K562 (cell line): ENCODE results near the gene CAMK1D. TPM values are rescaled to one million over a fixed set of nuclear protein-coding genes. Genes with fewer than 3 reads are reported as not detected.

ENCODE experiments used
- ATAC-seq: fragments of 200-7000 bp; cut with Tn5 transposase; 3 replicates; pipeline ENCODE4 v1.9.1; 2020; ENCODE audit warnings: moderate library complexity
- BruUV-seq: library from RNA; stranded (reverse); fragments of 400-500 nt; replicated peaks from 2 replicates; lab custom pipeline; 2021; lab: Mats Ljungman, UMichigan
- CTCF ChIA-PET: fragments of 300-600 bp; formaldehyde crosslinking; extraction: SDS; loops from one replicate; lab custom pipeline; 2021; ENCODE audit warnings: low intra/inter-chr PET ratio; lab: Yijun Ruan, JAX
- POLR2A ChIA-PET: fragments of 300-600, 350-650 bp; sonication (Branson Sonifier 250); formaldehyde crosslinking; extraction: SDS; loops from one replicate; lab custom pipeline; 2021; ENCODE audit warnings: antibody characterized with exemption, inconsistent platforms; lab: Yijun Ruan, JAX
- DNase-seq, 4 experiments: peaks; one replicate each; pipeline versions ENCODE4 v3.0.0 to v3.0.0-alpha.2; 2011 to 2018; ENCODE audit warnings: low spot score in 3 of 4, mixed read lengths in 3 of 4; ENCODE audit errors: extremely low read depth in 1 of 4
- FAIRE-seq: peaks from 2 replicates; lab custom pipeline; 2011; peaks lifted over from hg19 to GRCh38; lab: Jason Lieb, UNC
- H2AFZ ChIP-seq: 2 replicates; pipeline ENCODE4 v1.6.0; 2011; ENCODE audit warnings: low read depth, low read length, control low read depth, inconsistent platforms
- H3K27ac ChIP-seq: fragments of 200-600 bp; 3 replicates; pipeline ENCODE4 v1.8.0; 2011; ENCODE audit warnings: low read depth, mild to moderate bottlenecking, control low read depth, inconsistent platforms, low read length, moderate library complexity, mixed read lengths; ENCODE audit errors: extremely low read depth
- H3K27me3 ChIP-seq, 2 experiments: fragments of 300-600 bp in 1 of 2; 2 replicates in 1 of 2; 3 replicates in 1 of 2; pipeline versions ENCODE4 v1.6.0 to v1.8.0; 2011; ENCODE audit warnings: inconsistent platforms in 2 of 2, low read length in 2 of 2, mild to moderate bottlenecking in 1 of 2, mixed read lengths in 1 of 2, moderate library complexity in 1 of 2; ENCODE audit not compliant: control insufficient read depth in 2 of 2, insufficient read depth in 2 of 2
- H3K36me3 ChIP-seq: fragments of 300-600 bp; 3 replicates; pipeline ENCODE4 v1.8.0; 2011; ENCODE audit warnings: mild to moderate bottlenecking, low read length, inconsistent platforms; ENCODE audit not compliant: control insufficient read depth, insufficient read depth
- H3K4me1 ChIP-seq, 2 experiments: fragments of 200-600 bp in 1 of 2; replicated peaks in 1 of 2; 2 replicates in 1 of 2; 3 replicates in 1 of 2; pipeline versions ENCODE4 v1.5.1 to v1.8.0; 2011; ENCODE audit warnings: inconsistent platforms in 2 of 2, low read length in 2 of 2, mild to moderate bottlenecking in 1 of 2, mixed read lengths in 1 of 2, moderate library complexity in 1 of 2; ENCODE audit not compliant: control insufficient read depth in 2 of 2, insufficient read depth in 2 of 2
- H3K4me2 ChIP-seq: 2 replicates; pipeline ENCODE4 v1.6.1; 2011; ENCODE audit warnings: low read length, control low read depth, inconsistent platforms, mixed read lengths; ENCODE audit not compliant: insufficient read depth
- H3K4me3 ChIP-seq: fragments of 200-600 bp; sonication (generic), shearing (Covaris generic); 2 replicates; pipeline ENCODE4 v1.5.1; 2016; ENCODE audit warnings: control low read depth, inconsistent platforms
- H3K79me2 ChIP-seq: fragments of 200-600 bp; 3 replicates; pipeline ENCODE4 v1.8.0; 2011; ENCODE audit warnings: low read length, inconsistent platforms; ENCODE audit not compliant: control insufficient read depth, insufficient read depth
- H3K9ac ChIP-seq, 2 experiments: 2 replicates each; pipeline versions ENCODE4 v1.6.0 to v1.6.1; 2011; ENCODE audit warnings: low read depth in 2 of 2, low read length in 2 of 2, control low read depth in 1 of 2, inconsistent platforms in 1 of 2, mild to moderate bottlenecking in 1 of 2, mixed read lengths in 1 of 2; ENCODE audit not compliant: insufficient read depth in 1 of 2
- H3K9me1 ChIP-seq: one replicate; pipeline ENCODE4 v1.6.0; 2011; ENCODE audit warnings: inconsistent platforms, mild to moderate bottlenecking, low read length, moderate library complexity; ENCODE audit not compliant: control insufficient read depth, insufficient read depth
- H3K9me3 ChIP-seq: replicated peaks from 2 replicates; pipeline ENCODE4 v1.5.1; 2011; ENCODE audit warnings: low read depth, low read length, inconsistent platforms; ENCODE audit not compliant: control insufficient read depth, insufficient read depth
- H4K20me1 ChIP-seq: replicated peaks from 2 replicates; pipeline ENCODE4 v1.6.1; 2011; ENCODE audit warnings: low read length, inconsistent platforms, mixed read lengths; ENCODE audit not compliant: control insufficient read depth, insufficient read depth
- ARHGAP35 ChIP-seq: fragments of 450-650 bp; IDR thresholded peaks from 2 replicates; pipeline ENCODE4 v1.6.1; 2018; ENCODE audit not compliant: partially characterized antibody
- CBX5 ChIP-seq: IDR thresholded peaks from 2 replicates; pipeline ENCODE4 v1.6.1; 2014; ENCODE audit warnings: low read depth, borderline replicate concordance
- COPS2 ChIP-seq: fragments of 450-650 bp; conservative IDR thresholded peaks from 2 replicates; pipeline ENCODE4 v1.6.1; 2016; ENCODE audit warnings: mild to moderate bottlenecking, moderate library complexity
- EP300 ChIP-seq: IDR thresholded peaks from 2 replicates; pipeline ENCODE4 v1.6.1; 2012; ENCODE audit warnings: low read length, improper control_type of control experiment
- KLF1 ChIP-seq: fragments of 450-650 bp; IDR thresholded peaks from 2 replicates; pipeline ENCODE4 v1.6.1; 2016; ENCODE audit warnings: missing genetic modification characterization, missing compliant biosample characterization
- MXI1 ChIP-seq: IDR thresholded peaks from 2 replicates; pipeline ENCODE4 v1.6.1; 2011; ENCODE audit warnings: low read depth, mild to moderate bottlenecking, improper control_type of control experiment, low read length
- OTX1 ChIP-seq: fragments of 450-650 bp; formaldehyde crosslinking; IDR thresholded peaks from 2 replicates; pipeline ENCODE4 v1.4.0; 2022; ENCODE audit warnings: mild to moderate bottlenecking
- SMAD1 ChIP-seq: fragments of 150-350 bp; IDR thresholded peaks from 2 replicates; pipeline ENCODE4 v1.6.1; 2014; ENCODE audit warnings: low read length, low read depth; ENCODE audit not compliant: partially characterized antibody
- ZFP30 ChIP-seq: fragments of 250-450 bp; sonication (Bioruptor Pico); IDR thresholded peaks from 2 replicates; pipeline ENCODE4 v1.8.0; 2022; ENCODE audit warnings: moderate library complexity, mild to moderate bottlenecking, inconsistent platforms, borderline replicate concordance
- ZNF445 ChIP-seq: fragments of 250-450 bp; sonication (Bioruptor Pico); IDR thresholded peaks from 2 replicates; pipeline ENCODE4 v1.4.0; 2020; ENCODE audit warnings: low read depth, mild to moderate bottlenecking, moderate library complexity
- ZNF589 ChIP-seq: fragments of 200-800 bp; sonication (Bioruptor generic); IDR thresholded peaks from 2 replicates; pipeline ENCODE4 v1.6.1; 2016; ENCODE audit warnings: low read depth, missing genetic modification characterization, missing compliant biosample characterization
- ZSCAN32 ChIP-seq: fragments of 450-650 bp; formaldehyde crosslinking; IDR thresholded peaks from 2 replicates; pipeline ENCODE4 v1.4.0; 2020; ENCODE audit warnings: mild to moderate bottlenecking, moderate library complexity
- WGBS: fragments of 100-300 bp; shearing (Covaris generic); methylation state at CpG from one replicate; pipeline ENCODE4 v1.1.6; 2016; ENCODE audit warnings: low coverage, mixed read lengths; ENCODE audit not compliant: insufficient coverage; ENCODE audit errors: missing lambda C conversion rate; 5-methylcytosine and 5-hydroxymethylcytosine counted together
- in situ Hi-C: fragments of 300-500 bp; cut with MboI; formaldehyde crosslinking; loops from 4 replicates; pipeline ENCODE4 v1.15.0; 2018; ENCODE audit warnings: inconsistent platforms, mixed read lengths
- intact Hi-C: fragments of 100-400 bp; cut with micrococcal nuclease; formaldehyde crosslinking; loops from 2 replicates; pipeline ENCODE4 v1.14.2; 2022
- polyA plus RNA-seq, 8 experiments: library from polyadenylated mRNA; depleted of rRNA in 4 of 8; stranded (reverse) in 5 of 8; unstranded in 3 of 8; fragments of >200 nt; fragmentation: Nextera tagmentation in 2 of 8; fragmentation: Illumina TruSeq in 1 of 8; extraction: Ambion mirVana in 2 of 8; extraction: Trizol in 1 of 8; gene quantifications; 2 replicates each; pipeline versions ENCODE4 v1.2.1 to v1.2.3, GENCODE V29; 2011 to 2014; ENCODE audit warnings: inconsistent platforms in 1 of 8, missing spikeins in 1 of 8
- total RNA-seq, 7 experiments: library from RNA; depleted of rRNA in 6 of 7; stranded (reverse); fragments of >200 nt in 6 of 7; fragmentation: Illumina TruSeq in 2 of 7; extraction: Trizol in 2 of 7; gene quantifications; 2 replicates each; pipeline versions ENCODE4 v1.2.1 to v1.2.3, GENCODE V29; 2011 to 2021; ENCODE audit warnings: low replicate concordance in 1 of 7
- TF ChIP-seq, protein P1 (sequence below): sonication (generic); formaldehyde crosslinking; IDR thresholded peaks from 2 replicates; pipeline ENCODE4 v1.8.0; 2023; ENCODE audit warnings: mild to moderate bottlenecking, missing genetic modification reagents
- TF ChIP-seq, protein P2 (sequence below): fragments of 250-450 bp; sonication (Bioruptor Pico); IDR thresholded peaks from 2 replicates; pipeline ENCODE4 v1.9.0; 2021; ENCODE audit warnings: mild to moderate bottlenecking, inconsistent platforms
- TF ChIP-seq, protein P3 (sequence below): sonication (generic); formaldehyde crosslinking; IDR thresholded peaks from 2 replicates; pipeline ENCODE4 v1.8.0; 2022; ENCODE audit warnings: mild to moderate bottlenecking, missing genetic modification reagents, borderline replicate concordance

CAMK1D gene
- total and polyA plus RNA-seq, 9 of the 15 experiments (the other 6 are each of a cell fraction or from before 2014, with no cell fraction given): 0.12 to 0.24 (median 0.20) TPM; not detected in 5

DNA sequence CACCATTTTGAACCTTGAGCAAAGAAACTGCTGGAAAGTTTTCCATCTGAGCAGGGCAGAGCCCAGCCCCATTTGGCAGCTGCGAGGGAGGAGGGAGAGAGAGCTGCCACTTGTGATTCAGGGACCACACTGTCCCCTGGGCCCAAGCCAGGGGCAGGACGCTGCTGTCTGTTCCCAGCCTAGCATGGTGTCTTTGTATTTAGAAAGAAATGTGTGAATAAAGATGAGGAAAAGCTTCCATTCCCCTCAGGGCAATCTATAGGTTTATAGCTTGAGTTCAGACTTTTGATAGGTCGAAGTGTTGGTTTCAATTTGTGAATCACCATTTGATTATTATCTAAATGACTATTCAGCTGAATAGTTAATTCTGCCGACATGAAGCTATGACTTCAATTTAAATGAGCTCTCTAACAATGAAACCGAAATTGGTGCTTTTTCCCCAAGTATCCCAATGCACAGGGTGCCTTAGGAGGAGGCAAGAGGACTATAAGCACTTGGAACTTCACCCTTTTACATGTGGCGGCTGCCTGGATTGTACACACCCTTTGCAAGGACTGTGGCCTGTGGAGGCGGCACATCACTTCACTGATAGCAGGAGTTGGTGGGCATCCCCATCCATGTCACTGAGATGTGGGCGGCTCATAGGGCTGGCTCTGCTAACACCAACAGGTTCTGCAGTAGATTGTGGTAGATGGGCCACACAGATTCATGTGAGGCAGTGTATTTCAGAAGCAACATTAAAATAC, 428.7 kb downstream of the CAMK1D start:
- H4K20me1 ChIP-seq: no peaks in the 10 kb centered on the region
- peaks cover 2 to 3% of the 10 kb centered on the region in 2 experiments; a peak in 2 of 5 replicates for H3K27me3 ChIP-seq
- H3K4me3 ChIP-seq: no peak overlapping the region
- in situ Hi-C loops (no loop called here), intact Hi-C loops (no loop called here)
- FAIRE-seq (no peak), DNase-seq (no peak), ATAC-seq (no peak)
- no peak overlapping the region for H3K9ac ChIP-seq
- H3K79me2 ChIP-seq: no peaks in the 10 kb centered on the region
- WGBS: 2% methylated on average over 8 of the region's 8 CpGs
- no peak overlapping the region for H3K27ac ChIP-seq
- no peak overlapping the region for H2AFZ ChIP-seq
- no peaks in the 10 kb centered on the region for H3K4me1 ChIP-seq
- POLR2A ChIA-PET: no interaction called here
- CTCF ChIA-PET: no interaction called here
- H3K36me3 ChIP-seq: no peaks in the 10 kb centered on the region
- no TSS peak for BruUV-seq
- H3K4me2 ChIP-seq: no peak overlapping the region
- no peaks in the 10 kb centered on the region for H3K9me3 ChIP-seq
- H3K9me1 ChIP-seq: no peaks in the 10 kb centered on the region
- TF ChIP-seq KLF1 (tag) (no peak), ARHGAP35 (no peak), CBX5 (no peak), ZNF589 (CRISPR knock-in tag) (no peak), ZNF445 (CRISPR knock-in tag) (no peak), OTX1 (CRISPR knock-in tag) (no peak), COPS2 (no peak), EP300 (no peak), ZSCAN32 (CRISPR knock-in tag) (no peak), ZFP30 (no peak), SMAD1 (no peak), MXI1 (no peak)
- TF ChIP-seq, protein P1, sequence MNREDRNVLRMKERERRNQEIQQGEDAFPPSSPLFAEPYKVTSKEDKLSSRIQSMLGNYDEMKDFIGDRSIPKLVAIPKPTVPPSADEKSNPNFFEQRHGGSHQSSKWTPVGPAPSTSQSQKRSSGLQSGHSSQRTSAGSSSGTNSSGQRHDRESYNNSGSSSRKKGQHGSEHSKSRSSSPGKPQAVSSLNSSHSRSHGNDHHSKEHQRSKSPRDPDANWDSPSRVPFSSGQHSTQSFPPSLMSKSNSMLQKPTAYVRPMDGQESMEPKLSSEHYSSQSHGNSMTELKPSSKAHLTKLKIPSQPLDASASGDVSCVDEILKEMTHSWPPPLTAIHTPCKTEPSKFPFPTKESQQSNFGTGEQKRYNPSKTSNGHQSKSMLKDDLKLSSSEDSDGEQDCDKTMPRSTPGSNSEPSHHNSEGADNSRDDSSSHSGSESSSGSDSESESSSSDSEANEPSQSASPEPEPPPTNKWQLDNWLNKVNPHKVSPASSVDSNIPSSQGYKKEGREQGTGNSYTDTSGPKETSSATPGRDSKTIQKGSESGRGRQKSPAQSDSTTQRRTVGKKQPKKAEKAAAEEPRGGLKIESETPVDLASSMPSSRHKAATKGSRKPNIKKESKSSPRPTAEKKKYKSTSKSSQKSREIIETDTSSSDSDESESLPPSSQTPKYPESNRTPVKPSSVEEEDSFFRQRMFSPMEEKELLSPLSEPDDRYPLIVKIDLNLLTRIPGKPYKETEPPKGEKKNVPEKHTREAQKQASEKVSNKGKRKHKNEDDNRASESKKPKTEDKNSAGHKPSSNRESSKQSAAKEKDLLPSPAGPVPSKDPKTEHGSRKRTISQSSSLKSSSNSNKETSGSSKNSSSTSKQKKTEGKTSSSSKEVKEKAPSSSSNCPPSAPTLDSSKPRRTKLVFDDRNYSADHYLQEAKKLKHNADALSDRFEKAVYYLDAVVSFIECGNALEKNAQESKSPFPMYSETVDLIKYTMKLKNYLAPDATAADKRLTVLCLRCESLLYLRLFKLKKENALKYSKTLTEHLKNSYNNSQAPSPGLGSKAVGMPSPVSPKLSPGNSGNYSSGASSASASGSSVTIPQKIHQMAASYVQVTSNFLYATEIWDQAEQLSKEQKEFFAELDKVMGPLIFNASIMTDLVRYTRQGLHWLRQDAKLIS (CRISPR knock-in tag): no peak
- TF ChIP-seq, protein P2, sequence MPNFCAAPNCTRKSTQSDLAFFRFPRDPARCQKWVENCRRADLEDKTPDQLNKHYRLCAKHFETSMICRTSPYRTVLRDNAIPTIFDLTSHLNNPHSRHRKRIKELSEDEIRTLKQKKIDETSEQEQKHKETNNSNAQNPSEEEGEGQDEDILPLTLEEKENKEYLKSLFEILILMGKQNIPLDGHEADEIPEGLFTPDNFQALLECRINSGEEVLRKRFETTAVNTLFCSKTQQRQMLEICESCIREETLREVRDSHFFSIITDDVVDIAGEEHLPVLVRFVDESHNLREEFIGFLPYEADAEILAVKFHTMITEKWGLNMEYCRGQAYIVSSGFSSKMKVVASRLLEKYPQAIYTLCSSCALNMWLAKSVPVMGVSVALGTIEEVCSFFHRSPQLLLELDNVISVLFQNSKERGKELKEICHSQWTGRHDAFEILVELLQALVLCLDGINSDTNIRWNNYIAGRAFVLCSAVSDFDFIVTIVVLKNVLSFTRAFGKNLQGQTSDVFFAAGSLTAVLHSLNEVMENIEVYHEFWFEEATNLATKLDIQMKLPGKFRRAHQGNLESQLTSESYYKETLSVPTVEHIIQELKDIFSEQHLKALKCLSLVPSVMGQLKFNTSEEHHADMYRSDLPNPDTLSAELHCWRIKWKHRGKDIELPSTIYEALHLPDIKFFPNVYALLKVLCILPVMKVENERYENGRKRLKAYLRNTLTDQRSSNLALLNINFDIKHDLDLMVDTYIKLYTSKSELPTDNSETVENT: no peak
- TF ChIP-seq, protein P3, sequence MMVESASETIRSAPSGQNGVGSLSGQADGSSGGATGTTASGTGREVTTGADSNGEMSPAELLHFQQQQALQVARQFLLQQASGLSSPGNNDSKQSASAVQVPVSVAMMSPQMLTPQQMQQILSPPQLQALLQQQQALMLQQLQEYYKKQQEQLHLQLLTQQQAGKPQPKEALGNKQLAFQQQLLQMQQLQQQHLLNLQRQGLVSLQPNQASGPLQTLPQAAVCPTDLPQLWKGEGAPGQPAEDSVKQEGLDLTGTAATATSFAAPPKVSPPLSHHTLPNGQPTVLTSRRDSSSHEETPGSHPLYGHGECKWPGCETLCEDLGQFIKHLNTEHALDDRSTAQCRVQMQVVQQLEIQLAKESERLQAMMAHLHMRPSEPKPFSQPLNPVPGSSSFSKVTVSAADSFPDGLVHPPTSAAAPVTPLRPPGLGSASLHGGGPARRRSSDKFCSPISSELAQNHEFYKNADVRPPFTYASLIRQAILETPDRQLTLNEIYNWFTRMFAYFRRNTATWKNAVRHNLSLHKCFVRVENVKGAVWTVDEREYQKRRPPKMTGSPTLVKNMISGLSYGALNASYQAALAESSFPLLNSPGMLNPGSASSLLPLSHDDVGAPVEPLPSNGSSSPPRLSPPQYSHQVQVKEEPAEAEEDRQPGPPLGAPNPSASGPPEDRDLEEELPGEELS (CRISPR knock-in tag): no peak
